HG02852 (cell line): ENCODE measurements around the gene TAS2R31.
"Not testable (repeated sequence)": the region's sequence is repeated elsewhere in the genome, so short reads cannot be mapped to it uniquely, and the experiment has no call there.

ENCODE experiments used
- ATAC-seq: cut with Tn5 transposase; IDR thresholded peaks from one replicate; pipeline ENCODE4 v1.9.1; 2021; ENCODE audit warnings: mild to moderate bottlenecking, moderate library complexity; ENCODE audit not compliant: unreplicated experiment

Gene TAS2R31

GRCh38 chr12:11031307-11031706 is at the start of gene TAS2R31:
Gene TAS2R31, minus strand, starts transcription at chr12:11031407. Its CDS starts 72 bp downstream, at chr12:11031335.
- no peak for ATAC-seq

- ATAC-seq, result no peak
Observed at GRCh38 chr12:11078246-11078645, 47.0 kb upstream of the TAS2R31 start.

GRCh38 chr12:11075642-11076041 is 44.4 kb upstream of the TAS2R31 start:
- ATAC-seq, result peak; percentile 67

GRCh38 chr12:11071414-11071813 is 40.2 kb upstream of the TAS2R31 start:
- no peak for ATAC-seq

- ATAC-seq, result no peak
Observed at GRCh38 chr12:11070999-11071398, 39.8 kb upstream of the TAS2R31 start.

- no peak for ATAC-seq
Observed at GRCh38 chr12:11069854-11070365, 38.7 kb upstream of the TAS2R31 start.

GRCh38 chr12:11067514-11067913 is 36.3 kb upstream of the TAS2R31 start:
- ATAC-seq, result no peak

GRCh38 chr12:11062194-11062593 is 31.0 kb upstream of the TAS2R31 start, which contains the start of gene TAS2R46:
Gene TAS2R46, minus strand, starts transcription at chr12:11062294. Its CDS starts 0 bp downstream, at chr12:11062294.
- not testable (repeated sequence) for ATAC-seq

GRCh38 chr12:11059784-11060183 is 28.6 kb upstream of the TAS2R31 start:
- ATAC-seq, result no peak

GRCh38 chr12:11059041-11059440 is 27.8 kb upstream of the TAS2R31 start:
- no peak for ATAC-seq

- ATAC-seq, result no peak
Observed at GRCh38 chr12:11055306-11055705, 24.1 kb upstream of the TAS2R31 start.

- ATAC-seq, result not testable (repeated sequence)
Observed at GRCh38 chr12:11049806-11050531, 18.8 kb upstream of the TAS2R31 start.

GRCh38 chr12:11041366-11041765 is 10.2 kb upstream of the TAS2R31 start:
- not testable (repeated sequence) for ATAC-seq

GRCh38 chr12:11040162-11040561 is 9.0 kb upstream of the TAS2R31 start:
- ATAC-seq, result no peak

- ATAC-seq, result no peak
Observed at GRCh38 chr12:11039171-11039570, 8.0 kb upstream of the TAS2R31 start.

GRCh38 chr12:11033959-11034358 is 2.8 kb upstream of the TAS2R31 start:
- peak; percentile 79 for ATAC-seq

GRCh38 chr12:11026118-11026517 is 5.1 kb downstream of the TAS2R31 start:
- no peak for ATAC-seq

GRCh38 chr12:11023387-11023786 is 7.8 kb downstream of the TAS2R31 start:
- ATAC-seq, result no peak

GRCh38 chr12:11022520-11022919 is 8.7 kb downstream of the TAS2R31 start, which contains the start of gene TAS2R19:
Gene TAS2R19, minus strand, starts transcription at chr12:11022620. Its CDS starts 49 bp downstream, at chr12:11022571.
- no peak for ATAC-seq

GRCh38 chr12:11016937-11017336 is 14.3 kb downstream of the TAS2R31 start:
- no peak for ATAC-seq

GRCh38 chr12:11015775-11016430 is 15.3 kb downstream of the TAS2R31 start:
- ATAC-seq, result no peak

GRCh38 chr12:11014234-11014633 is 17.0 kb downstream of the TAS2R31 start:
- no peak for ATAC-seq
